Activated CD8-positive, alpha-beta memory T cell treated with anti-CD3 and anti-CD28 coated beads for 48 hours (primary cell): ENCODE results near the gene MRGPRE.
"Not testable (repeated sequence)": the region's sequence is repeated elsewhere in the genome, so short reads cannot be mapped to it uniquely, and the experiment has no call there.

Source experiments
- DNase-seq, 3 experiments: peaks; one replicate each; pipeline ENCODE4 v3.0.0-alpha.2; 2020; ENCODE audit warnings: low read depth in 2 of 3, low spot score in 2 of 3

The MRGPRE gene, protein sequence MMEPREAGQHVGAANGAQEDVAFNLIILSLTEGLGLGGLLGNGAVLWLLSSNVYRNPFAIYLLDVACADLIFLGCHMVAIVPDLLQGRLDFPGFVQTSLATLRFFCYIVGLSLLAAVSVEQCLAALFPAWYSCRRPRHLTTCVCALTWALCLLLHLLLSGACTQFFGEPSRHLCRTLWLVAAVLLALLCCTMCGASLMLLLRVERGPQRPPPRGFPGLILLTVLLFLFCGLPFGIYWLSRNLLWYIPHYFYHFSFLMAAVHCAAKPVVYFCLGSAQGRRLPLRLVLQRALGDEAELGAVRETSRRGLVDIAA

DNA sequence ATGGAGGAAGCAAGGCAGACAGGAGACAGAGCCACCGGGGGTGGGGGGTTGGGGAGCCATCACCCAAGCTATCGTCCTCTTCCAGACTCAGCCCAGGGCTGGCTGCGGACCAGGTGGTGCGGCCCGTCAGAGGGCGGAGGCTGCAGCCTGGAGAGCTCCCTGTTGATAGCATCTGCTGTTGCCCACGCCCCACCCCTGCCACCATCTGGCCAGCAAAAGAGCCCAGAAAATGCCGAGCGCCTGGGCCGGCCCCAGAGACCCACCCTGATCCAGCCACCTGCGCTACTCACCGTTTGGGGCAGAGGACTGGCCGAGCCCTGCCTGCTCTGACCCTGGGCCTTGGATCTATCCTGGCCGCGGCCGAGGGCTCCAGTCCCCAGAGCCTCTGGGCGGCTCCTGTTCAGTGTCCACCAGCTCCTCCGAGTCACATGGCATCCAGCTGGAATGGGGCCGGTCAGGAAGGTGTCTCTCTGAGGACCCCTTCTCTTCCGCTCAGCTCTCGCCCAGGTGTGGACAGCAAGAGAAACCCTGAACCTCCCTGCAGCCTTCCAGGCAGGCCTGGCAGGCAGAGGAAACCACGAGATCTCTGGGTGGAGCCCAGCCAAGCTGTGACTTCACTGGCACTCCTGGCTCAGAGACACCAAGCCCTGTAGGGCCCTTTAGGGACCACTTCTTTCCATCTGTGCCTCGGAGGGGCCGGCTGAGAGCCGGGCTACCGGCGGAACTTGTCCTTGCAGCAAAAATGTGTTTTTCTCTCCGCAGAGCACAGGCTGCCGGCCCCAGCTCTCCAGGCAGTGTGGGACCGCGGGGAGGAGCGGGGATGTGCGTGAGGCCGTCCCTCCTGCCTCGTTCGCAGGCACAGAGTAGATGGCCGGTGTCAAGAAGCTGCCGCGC, at the start of gene MRGPRE:
MRGPRE (minus strand) TSS at position 567 of the 894 bp plus-strand sequence. CDS start 3,618 bp downstream, outside the sequence.
- DNase-seq = no peak

DNA sequence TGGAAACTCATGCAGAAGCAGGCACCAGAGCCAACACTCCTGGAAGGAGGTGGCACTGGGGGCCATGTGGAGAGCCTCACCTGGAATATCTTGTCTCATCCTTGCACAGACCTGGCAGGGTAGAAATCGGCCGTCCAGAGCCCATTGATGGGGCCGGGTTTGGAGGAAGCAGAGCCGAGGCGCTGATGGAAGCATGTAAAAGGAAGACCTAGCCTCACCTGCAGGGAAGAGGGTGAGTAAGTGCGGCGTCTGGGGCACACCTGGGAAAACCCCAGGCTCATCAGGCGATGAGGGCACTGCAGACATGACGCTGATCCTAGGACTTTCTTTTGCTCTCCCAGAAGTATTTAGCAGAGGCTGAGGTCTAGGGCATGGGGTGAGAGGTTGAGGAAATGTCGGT, 48.9 kb upstream of the MRGPRE start:
- not testable (repeated sequence) for DNase-seq

DNA sequence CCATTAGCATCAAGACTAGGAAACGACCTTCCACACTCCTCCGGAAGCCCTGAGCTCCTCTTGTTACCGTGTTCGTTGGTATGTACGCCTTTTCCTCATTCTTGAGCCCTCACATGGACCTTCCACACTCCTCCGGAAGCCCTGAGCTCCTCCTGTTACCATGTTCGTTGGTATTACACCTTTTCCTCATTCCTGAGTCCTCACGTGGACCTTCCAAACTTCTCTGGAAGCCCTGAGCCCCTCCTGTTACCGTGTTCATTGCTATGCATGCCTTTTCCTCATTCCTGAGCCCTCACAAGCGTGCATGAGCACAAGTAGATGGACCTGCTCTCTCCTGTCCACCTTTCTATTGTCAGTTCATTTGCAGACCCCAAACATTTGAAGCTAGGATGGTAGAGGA, 48.4 kb upstream of the MRGPRE start:
- DNase-seq = not testable (repeated sequence)

DNA sequence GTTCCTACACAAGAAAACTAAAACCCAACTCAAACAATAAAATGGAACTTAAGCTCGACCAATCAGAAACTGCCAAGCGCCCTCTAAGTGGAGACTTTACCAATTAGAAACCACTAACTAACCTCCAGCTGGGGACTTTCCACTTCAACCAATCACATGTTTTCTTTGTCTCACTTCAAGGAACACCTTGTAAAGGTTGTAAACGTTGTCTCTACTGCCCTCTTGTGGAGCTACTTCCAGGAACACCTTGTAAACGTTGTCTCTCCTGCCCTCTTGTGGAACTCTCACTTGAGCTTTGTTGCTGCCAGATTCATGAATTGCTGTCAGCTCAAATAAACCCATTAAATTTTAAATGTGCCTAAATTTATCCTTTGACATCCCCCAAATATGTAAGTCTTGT, 46.7 kb upstream of the MRGPRE start:
- DNase-seq = not testable (repeated sequence)

DNA sequence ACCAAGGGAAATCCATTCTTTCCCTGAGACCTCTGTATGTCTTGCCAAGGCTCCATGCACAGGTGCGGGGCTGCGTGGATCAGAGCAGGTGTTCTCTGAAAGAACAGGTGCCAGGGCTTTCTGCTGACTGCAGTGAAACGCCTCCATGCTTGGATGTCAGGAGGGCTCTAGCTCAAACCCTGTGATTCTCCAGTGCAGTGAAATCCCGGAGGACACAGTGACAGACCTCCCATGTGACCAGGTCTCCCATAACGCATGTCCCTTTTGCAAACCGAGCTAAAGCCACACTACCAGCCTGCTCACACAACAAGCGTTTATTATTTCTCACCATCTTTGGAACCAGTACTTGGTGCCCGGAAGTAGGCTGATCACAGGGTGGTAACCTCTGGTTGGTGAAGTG, 41.4 kb upstream of the MRGPRE start:
- not testable (repeated sequence) for DNase-seq

DNA sequence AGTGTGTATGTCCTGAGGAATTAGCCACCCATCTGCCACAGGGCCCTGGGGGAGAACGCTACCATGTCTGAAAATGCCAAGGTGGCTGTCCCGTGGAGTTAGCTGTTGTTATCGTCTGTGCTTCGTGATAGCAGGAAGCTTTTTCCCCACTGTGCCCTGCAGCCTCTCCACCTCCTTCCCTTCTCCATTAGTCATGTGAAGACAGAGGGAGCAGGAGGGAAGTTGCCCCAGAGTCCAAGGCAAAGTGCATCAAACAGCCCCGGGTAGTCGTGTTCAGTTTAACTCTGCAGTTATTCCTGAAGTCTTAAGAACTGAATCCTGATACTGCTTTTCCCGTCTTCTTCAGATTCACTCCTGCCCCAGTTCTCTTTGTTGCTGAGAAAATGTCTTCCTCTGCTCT, 30.3 kb upstream of the MRGPRE start:
- not testable (repeated sequence) for DNase-seq

DNA sequence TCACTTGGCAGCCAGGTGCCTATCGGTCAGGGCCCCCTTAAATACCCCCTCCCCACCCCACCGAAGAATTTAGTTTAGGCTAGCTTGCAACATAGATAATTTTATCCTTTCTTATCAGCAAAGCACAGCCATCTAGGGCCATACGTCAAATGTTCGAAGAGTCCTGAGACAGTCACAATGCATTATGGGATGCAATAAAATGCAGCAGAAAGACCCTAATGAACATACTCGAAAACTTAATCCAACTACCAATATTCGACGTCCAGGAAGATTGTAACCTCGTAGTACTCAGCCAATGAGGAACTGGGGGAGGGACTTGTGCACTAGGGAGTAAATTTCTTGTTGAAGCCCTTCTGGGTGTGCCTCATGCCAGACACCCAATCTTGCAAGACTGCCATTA, 29.6 kb upstream of the MRGPRE start:
- not testable (repeated sequence) for DNase-seq

DNA sequence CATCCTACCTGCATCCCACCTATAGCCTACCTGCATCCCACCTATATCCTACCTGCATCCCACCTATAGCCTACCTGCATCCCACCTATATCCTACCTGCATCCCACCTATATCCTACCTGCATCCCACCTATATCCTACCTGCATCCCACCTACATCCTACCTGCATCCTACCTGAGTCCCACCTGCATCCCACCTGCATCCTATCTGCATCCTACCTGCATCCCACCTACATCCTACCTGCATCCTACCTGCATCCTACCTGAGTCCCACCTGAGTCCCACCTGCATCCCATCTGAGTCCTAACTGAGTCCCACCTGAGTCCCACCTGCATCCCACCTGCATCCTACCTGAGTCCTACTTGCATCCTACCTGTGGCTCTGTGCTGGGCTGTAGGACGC, 25.3 kb upstream of the MRGPRE start:
- not testable (repeated sequence) for DNase-seq

DNA sequence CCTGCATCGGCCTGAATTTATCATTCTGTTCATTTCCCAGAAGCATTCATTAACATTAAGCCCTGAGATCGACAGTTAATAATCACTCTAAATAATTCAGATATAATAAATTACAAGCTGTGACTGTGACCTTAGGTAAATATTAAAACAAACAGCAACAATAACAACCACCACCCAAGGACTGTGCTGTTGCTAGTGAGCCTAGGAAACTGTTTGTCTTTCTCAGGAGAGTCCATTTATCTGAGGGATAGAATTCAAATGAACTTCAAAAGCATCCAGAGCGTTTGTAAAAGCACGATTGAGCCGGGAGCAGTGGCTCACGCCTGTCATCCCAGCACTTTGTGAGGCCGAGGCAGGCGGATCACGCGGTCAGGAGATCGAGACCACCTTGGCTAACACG, 23.0 kb upstream of the MRGPRE start:
- not testable (repeated sequence) for DNase-seq

DNA sequence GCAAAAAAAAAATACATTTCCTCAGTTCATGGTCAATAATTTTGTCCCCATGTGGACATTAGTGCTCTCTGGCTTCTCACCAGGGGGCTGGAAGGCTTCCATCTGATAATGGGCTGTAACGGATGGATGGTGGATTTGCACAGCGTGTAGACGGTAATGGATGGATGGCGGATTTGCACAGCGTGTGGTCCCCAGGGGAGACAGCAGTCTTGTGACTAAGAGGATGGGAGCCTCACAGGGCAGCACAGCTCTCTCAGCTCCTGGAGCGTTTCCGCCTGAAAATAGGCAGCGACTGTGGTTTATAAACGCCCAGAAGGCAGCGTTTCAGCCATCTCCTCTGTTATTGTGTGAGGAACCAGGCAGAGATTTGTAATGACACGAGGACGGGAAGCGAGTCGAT, 22.6 kb upstream of the MRGPRE start:
- DNase-seq = not testable (repeated sequence)

DNA sequence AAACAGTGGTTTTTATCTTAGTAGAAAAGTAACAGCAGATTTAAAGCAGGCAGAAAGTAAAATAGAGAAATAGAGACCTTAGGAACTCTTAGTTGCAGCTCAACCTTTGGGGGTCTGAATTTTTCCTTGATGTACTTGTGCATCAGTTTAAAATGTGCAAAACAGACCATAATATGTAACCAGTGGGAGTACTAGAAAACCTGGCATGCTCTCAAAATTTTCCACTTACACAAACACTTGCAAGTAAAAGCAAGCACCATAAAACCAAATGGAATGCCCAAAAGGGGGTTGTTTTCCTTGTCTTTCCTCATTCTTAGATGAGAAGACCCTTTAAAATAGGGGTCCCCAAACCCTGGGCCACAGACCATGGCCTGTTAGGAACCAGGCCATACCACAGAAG, 12.9 kb upstream of the MRGPRE start:
- DNase-seq = no peak

DNA sequence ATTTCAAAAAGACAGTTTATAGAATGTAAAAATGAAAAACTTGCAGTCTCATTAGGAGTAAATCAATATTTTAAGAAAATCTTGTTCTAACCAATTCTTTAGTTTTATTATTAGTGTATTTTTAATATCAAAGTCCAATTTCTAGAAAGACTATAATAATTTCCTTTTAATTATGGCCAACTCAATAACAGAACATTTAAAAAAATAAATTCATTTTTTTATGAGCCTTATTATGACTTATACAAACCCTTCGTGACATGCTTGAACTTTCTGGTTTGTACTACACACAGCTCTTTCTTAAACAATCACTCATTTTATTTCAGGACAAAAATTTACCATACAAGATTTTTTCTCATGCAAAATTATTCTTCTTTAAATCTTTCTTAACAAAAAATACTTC, 11.7 kb upstream of the MRGPRE start:
- no peak for DNase-seq

DNA sequence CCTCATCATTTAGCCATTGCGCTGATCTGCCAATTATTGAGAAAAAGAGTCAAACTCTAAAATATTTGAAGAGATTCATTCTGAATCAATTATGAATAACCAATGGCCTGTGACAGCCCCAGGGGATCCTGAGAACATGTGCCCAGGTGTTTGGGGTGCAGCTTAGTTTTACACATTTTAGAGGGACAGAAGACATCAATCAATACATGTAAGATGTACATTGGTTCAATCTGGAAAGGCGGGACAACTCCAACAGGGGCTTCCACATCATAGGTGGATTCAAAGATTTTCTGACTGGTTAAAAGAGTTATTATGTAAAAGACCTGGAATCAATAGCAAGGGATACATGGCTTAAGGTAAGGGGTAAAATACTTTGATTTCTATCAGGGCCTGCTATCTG, 4.9 kb upstream of the MRGPRE start:
- DNase-seq = no peak

DNA sequence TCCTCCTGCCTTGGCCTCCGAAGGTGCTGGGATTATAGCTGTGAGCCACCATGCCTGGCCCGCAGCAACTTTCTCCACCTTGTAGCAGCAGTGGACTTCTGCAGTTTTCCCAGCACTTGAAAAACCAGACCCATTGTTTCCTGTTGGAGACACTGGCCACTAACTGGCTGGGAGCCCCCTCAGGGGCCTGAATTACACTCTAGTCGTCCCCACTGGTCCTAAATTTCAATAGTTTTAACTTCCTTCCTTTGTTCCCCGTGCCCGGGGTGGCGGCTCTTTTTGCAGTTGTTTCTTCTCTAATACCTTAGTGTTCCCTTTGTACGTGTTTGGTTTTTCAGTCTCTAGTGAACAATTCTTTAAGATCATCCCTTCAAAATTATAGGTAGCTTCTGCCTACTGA, 2.6 kb upstream of the MRGPRE start:
- no peak for DNase-seq

DNA sequence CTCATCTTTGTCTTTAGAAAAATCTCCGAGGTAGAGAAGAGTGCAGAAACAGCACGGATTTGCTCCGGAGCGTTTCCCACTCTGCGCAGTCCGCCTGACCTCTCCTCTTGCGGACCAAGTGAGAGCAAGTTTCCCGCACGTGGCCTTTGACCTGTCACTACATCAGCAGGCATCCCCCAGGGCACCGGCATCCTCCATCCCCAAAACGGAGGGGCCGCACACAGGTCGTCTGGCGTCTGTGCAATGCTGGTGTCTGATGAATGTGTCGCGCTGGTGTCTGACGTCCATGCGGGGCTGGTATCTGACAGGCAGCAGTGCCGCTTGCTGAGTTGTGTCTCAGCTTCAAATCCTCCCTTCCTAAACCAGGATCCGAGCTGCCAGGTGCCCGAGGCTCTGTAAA, 739 bp upstream of the MRGPRE start:
- no peak for DNase-seq

DNA sequence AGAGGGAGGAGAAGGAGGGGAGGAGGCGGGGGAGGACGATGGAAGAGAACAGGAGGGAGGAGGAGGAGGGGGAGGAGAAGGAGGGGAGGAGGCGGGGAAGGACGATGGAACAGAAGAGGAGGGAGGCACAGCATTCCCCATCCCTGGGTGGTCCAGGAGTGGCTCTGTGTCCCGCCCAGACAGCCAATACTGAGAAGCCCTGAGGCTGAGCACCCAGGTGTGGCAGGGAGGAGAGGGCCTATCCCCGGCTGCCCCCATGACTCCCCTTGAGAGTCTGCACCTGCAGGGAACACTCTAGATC, 717 bp downstream of the MRGPRE start:
- no peak for DNase-seq

DNA sequence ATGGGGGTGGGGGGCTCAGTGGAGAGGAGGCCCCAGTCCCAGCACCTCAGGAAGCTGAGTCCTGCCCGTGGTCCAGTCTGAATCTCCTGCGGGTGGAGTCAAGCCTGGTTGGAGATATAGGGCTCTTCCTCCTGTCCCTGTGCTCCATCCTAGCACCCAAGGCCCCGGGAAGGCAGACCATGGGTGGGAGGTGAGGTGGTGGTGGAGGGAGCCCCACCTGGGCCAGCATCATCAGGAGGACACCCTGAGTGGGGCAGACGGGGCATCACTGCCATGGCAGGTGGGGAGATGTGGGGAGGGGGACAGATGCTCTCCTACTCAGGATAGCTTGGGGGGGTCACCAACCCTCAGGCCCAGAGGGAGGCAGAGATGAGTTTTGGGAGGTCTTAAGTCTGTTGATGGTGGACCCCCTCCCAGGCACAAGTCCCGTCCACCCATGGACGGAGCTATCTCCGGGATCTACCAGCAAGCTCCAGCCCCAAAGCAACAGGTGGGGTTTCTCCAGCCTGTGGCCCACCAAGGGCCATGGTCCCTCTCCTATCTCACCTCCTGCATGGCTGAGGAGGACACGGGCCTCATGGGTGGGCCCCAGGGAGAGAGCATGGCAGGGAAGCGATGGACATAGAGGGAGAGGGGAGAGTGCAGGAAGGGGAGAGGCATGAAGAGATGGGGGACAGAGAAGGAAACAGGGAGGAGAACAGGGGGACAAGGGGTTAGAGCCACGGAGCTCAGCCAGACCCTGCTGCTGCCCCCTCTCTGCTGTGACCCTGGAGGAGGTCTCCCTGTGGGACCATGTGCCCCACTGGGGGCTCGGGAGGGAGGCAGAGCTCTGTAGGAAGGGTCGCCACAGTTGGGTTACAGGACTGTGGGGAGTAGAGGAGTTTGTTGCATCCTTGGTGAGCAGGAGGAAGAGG, 1.3 kb downstream of the MRGPRE start:
- no peak for DNase-seq

DNA sequence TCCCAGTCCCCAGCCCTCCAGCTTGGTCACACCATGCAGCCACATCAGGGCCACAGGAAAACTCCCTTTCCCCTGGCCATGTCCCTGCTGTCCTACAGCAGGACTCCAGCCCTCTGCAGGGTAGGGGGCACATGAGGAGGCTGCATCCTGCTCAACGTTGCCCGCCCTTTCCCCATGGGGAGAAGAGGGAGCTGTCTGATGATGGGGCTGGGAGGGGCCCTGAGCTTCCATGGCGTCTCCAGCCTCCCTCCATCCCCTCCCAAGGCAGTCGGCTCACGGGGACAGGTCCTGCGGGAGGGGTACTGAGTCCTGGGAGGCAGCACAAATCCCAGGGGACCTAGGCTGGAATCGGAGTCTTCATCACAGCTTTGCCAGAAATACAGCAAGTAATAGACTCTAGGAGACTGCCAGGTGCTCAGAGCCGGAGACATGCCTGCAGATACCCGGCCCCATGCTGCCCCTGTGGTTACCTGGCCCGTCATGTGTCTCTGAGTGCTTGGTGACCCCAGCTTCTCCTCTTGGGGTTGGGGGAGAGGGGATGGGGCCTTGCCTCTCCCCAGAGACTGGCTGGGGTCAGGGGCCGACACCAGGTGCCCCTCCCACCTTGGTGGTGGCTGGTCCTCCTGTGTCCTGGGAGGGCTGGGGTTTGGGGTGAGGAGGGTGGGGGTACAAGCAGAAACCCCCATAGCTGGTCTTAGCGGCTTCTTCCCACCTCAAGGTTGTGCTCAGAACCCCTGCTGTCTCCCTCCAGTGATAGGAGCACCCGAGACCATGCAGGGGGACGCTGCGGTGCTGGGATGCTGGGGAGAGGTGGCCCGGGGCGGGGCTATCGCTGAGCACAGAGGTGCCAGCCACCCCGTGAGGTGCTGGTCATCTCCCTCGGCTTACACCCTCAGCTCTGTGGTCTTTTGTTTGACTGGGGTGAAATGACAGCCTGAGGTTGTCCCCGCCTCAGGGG, 2.3 kb downstream of the MRGPRE start:
- DNase-seq = no peak

DNA sequence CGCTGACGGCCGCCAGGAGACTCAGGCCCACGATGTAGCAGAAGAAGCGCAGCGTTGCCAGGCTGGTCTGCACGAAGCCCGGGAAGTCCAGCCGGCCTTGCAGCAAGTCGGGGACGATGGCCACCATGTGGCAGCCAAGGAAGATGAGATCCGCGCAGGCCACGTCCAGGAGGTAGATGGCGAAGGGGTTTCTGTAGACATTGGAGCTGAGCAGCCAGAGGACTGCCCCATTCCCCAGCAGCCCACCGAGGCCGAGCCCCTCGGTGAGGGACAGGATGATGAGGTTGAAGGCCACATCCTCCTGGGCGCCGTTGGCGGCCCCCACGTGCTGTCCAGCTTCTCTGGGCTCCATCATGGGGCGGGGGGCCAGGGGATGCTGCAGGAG, 3.8 kb downstream of the MRGPRE start:
- DNase-seq = no peak
